ENCODE data around the gene ZNF799.

DNA sequence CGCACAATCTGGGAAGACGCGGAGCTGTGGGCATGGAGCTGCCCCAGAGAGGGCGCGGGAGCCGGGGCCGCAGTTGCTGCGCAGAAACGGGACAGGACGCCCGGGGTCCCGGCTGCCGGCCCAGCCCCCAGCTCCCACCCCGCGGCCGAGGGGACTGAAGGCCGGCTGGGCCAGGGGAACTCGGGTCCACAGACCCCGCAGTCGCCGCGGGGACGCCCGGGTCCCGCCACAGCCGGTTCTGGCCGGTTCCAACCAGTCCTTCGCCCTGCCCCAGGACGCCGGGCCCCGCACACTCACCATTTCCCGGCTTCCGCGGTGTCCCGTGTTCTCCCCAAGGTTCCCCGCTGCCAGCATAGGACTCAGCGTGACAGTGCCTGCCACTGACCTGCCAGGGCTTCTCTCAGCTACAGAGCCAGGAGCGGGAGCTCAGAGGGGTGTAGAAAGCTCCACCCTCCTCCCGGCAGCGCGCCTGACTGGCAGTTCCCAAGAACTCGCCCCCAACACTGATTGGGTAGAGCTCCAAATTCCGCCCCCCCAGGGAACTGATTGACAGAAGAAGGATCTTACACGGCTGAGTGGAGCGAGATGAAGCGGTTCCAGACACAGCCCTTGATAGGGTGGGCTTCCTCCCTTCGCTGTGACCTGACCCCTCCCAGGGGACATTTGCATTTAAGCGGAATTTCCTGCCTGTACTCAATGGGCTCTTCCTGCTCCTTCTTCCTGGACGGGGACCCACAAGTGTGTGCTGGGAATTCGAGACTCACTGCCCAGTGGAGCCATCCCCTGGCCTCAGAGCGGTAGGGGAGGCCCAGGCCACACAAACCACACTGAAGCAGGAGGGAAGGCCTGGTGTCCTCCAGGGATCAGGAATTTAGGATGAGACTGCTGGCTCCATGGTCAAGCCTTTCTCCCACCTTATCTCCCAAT lies 35.6 kb downstream of the ZNF799 start, which contains the start of gene ZNF442:
- TF ChIP-seq CREB5 (CRISPR knock-in tag; IDR thresholded peaks at IDR 0.05; ENCODE audit: low read depth) (no peak), RARB (CRISPR knock-in tag; IDR thresholded peaks at IDR 0.05) (no peak), OSR1 (CRISPR knock-in tag; IDR thresholded peaks at IDR 0.05) (no peak), ZFP30 (CRISPR knock-in tag; IDR thresholded peaks at IDR 0.05) (no peak), TCF4 (CRISPR knock-in tag; IDR thresholded peaks at IDR 0.05; ENCODE audit: borderline replicate concordance) (no peak), TOX (CRISPR knock-in tag; IDR thresholded peaks at IDR 0.05; ENCODE audit: borderline replicate concordance) (no peak), ESRRG (CRISPR knock-in tag; IDR thresholded peaks at IDR 0.05) (no peak), ZNF565 (CRISPR knock-in tag; conservative IDR thresholded peaks at IDR 0.05; ENCODE audit: low read depth) (no peak), PATZ1 (CRISPR knock-in tag; IDR thresholded peaks at IDR 0.05; ENCODE audit: borderline replicate concordance) (no peak), CSRNP3 (CRISPR knock-in tag; IDR thresholded peaks at IDR 0.05) (no peak)
- TF ChIP-seq, protein P1, sequence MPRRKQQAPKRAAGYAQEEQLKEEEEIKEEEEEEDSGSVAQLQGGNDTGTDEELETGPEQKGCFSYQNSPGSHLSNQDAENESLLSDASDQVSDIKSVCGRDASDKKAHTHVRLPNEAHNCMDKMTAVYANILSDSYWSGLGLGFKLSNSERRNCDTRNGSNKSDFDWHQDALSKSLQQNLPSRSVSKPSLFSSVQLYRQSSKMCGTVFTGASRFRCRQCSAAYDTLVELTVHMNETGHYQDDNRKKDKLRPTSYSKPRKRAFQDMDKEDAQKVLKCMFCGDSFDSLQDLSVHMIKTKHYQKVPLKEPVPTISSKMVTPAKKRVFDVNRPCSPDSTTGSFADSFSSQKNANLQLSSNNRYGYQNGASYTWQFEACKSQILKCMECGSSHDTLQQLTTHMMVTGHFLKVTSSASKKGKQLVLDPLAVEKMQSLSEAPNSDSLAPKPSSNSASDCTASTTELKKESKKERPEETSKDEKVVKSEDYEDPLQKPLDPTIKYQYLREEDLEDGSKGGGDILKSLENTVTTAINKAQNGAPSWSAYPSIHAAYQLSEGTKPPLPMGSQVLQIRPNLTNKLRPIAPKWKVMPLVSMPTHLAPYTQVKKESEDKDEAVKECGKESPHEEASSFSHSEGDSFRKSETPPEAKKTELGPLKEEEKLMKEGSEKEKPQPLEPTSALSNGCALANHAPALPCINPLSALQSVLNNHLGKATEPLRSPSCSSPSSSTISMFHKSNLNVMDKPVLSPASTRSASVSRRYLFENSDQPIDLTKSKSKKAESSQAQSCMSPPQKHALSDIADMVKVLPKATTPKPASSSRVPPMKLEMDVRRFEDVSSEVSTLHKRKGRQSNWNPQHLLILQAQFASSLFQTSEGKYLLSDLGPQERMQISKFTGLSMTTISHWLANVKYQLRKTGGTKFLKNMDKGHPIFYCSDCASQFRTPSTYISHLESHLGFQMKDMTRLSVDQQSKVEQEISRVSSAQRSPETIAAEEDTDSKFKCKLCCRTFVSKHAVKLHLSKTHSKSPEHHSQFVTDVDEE (CRISPR knock-in tag; IDR thresholded peaks at IDR 0.05) = no peak
